ENCODE data around the gene NR3C1. TPM values are rescaled to one million over a fixed set of nuclear protein-coding genes. Genes with fewer than 3 reads are reported as not detected.

NR3C1 gene
- total RNA-seq, 2 experiments from 2014 or later: 62.7 to 73.1 TPM

DNA sequence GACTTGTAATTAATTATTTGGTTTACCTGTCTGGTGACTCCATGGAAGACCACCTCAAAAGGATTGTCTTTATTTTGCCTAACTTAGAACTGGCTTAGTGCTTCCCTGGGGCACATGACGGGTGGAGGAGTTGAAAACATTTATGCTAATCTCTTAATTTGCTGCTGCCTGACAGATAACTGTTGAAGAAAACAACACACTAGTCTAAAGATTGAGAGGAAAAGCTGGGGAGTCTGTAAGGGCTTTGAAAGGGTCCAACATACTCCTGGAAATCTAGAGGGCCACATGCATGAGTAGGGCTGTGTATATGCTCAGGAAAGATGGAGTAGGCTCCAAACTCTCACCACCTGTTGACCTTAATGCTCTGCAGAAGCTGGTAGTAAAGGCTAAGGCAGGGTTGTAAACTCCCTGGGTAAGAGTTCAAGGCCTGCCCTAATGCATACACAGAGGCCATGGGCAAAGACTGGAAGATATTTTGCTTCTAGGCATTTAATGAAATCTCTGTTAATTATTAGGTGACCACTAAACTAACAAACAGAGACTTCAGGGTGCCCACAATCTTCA, 40.7 kb downstream of the NR3C1 start:
- H3K27ac Mint-ChIP-seq: no peak overlapping the region
- H3K36me3 Mint-ChIP-seq (ENCODE audit: low read depth): peaks cover 53% of the 10 kb centered on the region
- no peak overlapping the region for H3K4me3 Mint-ChIP-seq
- no peaks in the 10 kb centered on the region for H3K27me3 Mint-ChIP-seq
- POLR2A ChIA-PET: no interaction called here
- DNase-seq: no peak
- H3K4me1 Mint-ChIP-seq: peaks cover 48% of the 10 kb centered on the region
- CTCF ChIA-PET: interaction anchor here (1.2 to 1.5 kb wide), 2 partner anchors 12 to 13 kb away, joined by 3 to 6 read pairs; no protein-coding TSS in a partner anchor
- H3K9me3 Mint-ChIP-seq: peaks cover 25% of the 10 kb centered on the region

DNA sequence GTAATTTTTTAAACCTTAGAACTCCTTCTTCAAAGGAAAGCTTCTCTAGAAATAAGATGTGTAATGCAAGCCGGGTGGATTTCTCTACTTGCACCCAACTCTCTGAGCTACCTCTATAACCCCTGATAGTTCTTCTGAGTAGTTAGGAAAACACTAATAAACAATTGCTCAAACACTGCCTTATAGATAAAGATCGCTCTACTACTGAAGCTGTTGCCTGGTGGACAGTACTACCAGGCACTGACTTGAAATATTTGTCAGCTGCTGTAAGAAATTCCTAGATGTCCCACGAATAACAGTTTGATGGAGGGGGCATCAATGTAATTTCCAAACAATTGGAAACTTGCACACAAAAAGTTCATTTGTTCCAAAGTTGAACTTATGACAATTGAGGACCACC, 42.0 kb downstream of the NR3C1 start:
- no peaks in the 10 kb centered on the region for H3K27me3 Mint-ChIP-seq
- ChIA-PET CTCF (interaction anchor here (1.5 kb wide), 2 partner anchors 11 to 352 kb away, joined by 3 to 6 read pairs; no protein-coding TSS in a partner anchor), POLR2A (no interaction called here)
- H3K27ac Mint-ChIP-seq: no peak overlapping the region
- H3K4me1 Mint-ChIP-seq: peaks cover 56% of the 10 kb centered on the region
- H3K9me3 Mint-ChIP-seq: peaks cover 25% of the 10 kb centered on the region
- H3K4me3 Mint-ChIP-seq: no peak overlapping the region
- no peak for DNase-seq
- H3K36me3 Mint-ChIP-seq (ENCODE audit: low read depth): peaks cover 45% of the 10 kb centered on the region

DNA sequence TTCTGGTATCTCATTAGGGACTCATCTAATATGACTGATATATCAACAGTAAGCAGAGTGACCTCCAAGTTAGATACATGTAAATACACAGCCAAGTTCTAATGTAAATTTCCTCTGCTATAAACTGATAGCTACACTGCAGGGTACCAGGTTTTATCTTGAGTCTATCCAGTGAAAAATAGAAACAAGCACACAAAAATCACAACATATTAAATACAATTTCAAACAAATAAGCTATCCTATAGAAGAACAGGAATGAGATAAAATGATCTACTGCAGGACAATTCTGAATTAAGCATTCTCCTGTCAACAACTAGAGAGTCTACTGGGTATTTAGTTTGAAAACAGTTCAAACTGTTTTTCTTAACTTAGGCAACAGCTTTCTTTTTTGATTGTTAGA, 42.7 kb downstream of the NR3C1 start:
- H3K36me3 Mint-ChIP-seq (ENCODE audit: low read depth): peaks cover 41% of the 10 kb centered on the region
- no peak for DNase-seq
- H3K27me3 Mint-ChIP-seq: no peaks in the 10 kb centered on the region
- H3K27ac Mint-ChIP-seq: no peak overlapping the region
- peaks cover 57% of the 10 kb centered on the region for H3K4me1 Mint-ChIP-seq
- H3K9me3 Mint-ChIP-seq: peaks cover 22% of the 10 kb centered on the region
- ChIA-PET CTCF (interaction anchor here (0.6 to 1.5 kb wide), 2 partner anchors 38 to 352 kb away, joined by 3 read pairs; no protein-coding TSS in a partner anchor), POLR2A (no interaction called here)
- H3K4me3 Mint-ChIP-seq: no peak overlapping the region

DNA sequence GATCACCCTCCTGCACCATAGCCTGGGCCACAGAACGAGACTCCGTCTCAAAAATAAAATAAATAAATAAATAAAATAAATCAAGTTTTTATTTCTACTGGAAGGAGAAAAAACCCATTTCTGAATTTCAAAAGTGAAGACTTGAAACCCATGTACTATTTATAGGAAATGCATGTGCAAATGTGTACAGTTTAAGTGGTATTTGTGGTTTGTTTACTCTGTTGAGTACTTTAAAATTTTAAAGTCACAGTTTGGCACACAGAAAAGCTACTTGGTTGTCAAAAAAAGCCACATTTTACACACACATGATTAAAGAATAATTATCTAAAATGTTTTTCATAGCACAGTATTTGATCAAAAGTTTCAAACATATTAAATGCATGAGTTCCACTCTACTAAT, 43.6 kb downstream of the NR3C1 start:
- DNase-seq: no peak
- peaks cover 59% of the 10 kb centered on the region for H3K4me1 Mint-ChIP-seq
- peaks cover 14% of the 10 kb centered on the region for H3K9me3 Mint-ChIP-seq
- POLR2A ChIA-PET: no interaction called here
- no peaks in the 10 kb centered on the region for H3K27me3 Mint-ChIP-seq
- CTCF ChIA-PET: interaction anchor here (0.6 to 1.2 kb wide), 2 partner anchors 62 to 1664 kb away, joined by 3 to 5 read pairs; no protein-coding TSS in a partner anchor
- no peak overlapping the region for H3K27ac Mint-ChIP-seq
- peaks cover 33% of the 10 kb centered on the region for H3K36me3 Mint-ChIP-seq (ENCODE audit: low read depth)
- H3K4me3 Mint-ChIP-seq: no peak overlapping the region

DNA sequence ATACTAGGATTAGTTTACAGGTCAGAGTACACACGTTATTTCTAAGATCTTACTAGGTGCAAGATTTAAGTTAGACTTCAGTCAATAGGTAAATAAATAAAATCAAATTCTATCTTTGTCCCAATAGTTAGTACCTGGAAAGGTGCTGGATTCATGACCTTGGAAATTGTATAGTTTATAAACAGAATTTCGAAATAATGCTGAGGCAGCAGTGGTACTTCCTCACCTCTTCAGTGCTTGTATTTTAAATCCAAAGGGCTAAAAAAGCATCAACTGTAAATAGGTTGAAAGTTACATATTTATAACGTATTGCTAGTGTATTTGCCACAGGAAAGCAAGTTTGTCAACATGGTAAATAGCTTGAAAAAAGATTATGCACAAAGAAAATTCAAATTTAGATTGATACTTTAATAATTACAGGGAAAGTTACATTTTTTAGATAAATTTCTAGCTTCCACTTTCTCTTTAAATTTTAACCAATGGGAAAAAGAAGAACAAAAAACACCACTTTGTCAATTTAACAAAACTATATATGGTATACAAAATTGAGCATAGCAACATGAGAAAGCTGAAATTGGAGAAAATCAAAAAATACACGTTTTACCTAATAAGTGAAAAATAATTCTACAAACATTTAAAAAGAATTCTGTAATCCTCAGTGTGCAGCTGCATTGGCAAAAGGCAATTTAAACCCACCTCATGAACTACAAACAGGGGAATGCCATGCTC, 46.5 kb downstream of the NR3C1 start:
- peaks cover 21% of the 10 kb centered on the region for H3K36me3 Mint-ChIP-seq (ENCODE audit: low read depth)
- no peak overlapping the region for H3K27ac Mint-ChIP-seq
- H3K9me3 Mint-ChIP-seq: peaks cover under 1% of the 10 kb centered on the region
- CTCF ChIA-PET: no interaction called here
- no peaks in the 10 kb centered on the region for H3K27me3 Mint-ChIP-seq
- no peak overlapping the region for H3K4me3 Mint-ChIP-seq
- DNase-seq: no peak
- peaks cover 76% of the 10 kb centered on the region for H3K4me1 Mint-ChIP-seq
- POLR2A ChIA-PET: no interaction called here

DNA sequence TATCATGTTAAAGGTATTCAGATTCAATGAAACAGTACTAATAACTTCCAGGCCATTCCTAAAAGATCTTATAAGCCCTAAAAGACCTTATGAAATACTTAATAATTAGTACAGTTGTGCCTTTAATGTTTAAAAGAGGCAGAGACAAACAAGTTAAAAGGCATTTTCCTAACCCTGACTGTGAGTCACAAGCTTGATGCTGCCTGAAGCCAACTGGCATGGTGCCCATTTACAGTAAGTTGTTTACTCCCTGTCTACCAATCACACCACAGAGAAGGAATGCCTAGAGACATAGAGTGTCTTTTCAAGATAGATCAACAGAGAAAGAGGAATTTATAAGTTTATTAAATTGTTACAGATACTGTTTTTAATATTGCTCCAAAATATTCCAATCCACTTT, 47.8 kb downstream of the NR3C1 start:
- H3K27ac Mint-ChIP-seq: no peak overlapping the region
- peaks cover 23% of the 10 kb centered on the region for H3K36me3 Mint-ChIP-seq (ENCODE audit: low read depth)
- H3K4me3 Mint-ChIP-seq: no peak overlapping the region
- ChIA-PET CTCF (no interaction called here), POLR2A (no interaction called here)
- DNase-seq: peak; percentile 46
- H3K4me1 Mint-ChIP-seq: peaks cover 72% of the 10 kb centered on the region
- H3K9me3 Mint-ChIP-seq: no peaks in the 10 kb centered on the region
- no peaks in the 10 kb centered on the region for H3K27me3 Mint-ChIP-seq

DNA sequence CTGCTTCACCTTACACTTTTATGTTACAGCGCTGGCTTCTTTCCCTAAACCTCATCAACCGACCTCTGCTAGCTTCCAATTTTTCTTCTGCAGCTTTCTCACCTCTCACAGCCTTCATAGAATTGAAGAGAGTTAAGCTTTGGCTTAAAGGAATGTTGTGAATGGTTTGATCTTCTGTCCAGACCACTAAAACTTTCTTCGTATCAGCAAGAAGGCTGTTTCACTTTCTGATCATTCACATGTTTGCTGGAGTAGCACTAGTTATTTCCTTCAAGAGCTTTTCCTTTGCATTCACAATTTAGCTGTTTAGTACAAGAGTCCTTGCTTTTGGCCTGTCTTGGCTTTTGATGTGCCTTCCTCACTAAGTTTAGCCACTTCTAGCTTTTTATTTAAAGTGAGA, 49.5 kb downstream of the NR3C1 start:
- DNase-seq: peak; percentile 16
- Mint-ChIP-seq H3K4me3 (peak overlapping the region; percentile 78), H3K4me1 (peaks cover 59% of the 10 kb centered on the region), H3K36me3 (ENCODE audit: low read depth) (peaks cover 20% of the 10 kb centered on the region), H3K27ac (peak overlapping the region; percentile 94), H3K27me3 (no peaks in the 10 kb centered on the region), H3K9me3 (no peaks in the 10 kb centered on the region)
- ChIA-PET POLR2A (interaction anchor here (0.6 to 0.7 kb wide), 2 partner anchors 41 to 956 kb away, joined by 3 read pairs; no protein-coding TSS in a partner anchor), CTCF (interaction anchor here (0.7 to 0.8 kb wide), 2 partner anchors 14 to 82 kb away, joined by 3 to 4 read pairs; no protein-coding TSS in a partner anchor)

DNA sequence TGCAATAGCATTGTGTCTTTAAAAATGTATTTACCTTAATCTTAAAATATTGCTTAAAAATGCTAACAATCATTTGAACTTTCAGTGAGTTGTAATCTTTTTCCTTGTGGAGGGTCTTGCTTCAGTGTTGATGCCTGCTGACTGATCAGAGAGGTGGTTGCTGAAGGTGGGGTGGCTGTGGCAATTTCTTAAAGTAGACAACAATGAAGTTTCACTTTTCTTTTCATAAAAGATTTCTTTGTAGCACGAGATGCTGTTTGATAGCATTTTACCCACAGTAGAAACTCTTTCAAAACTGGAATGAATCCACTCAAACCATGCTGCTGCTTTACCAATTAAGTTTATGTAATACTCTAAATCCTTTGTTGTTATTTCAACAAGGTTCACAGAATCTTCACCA, 50.8 kb downstream of the NR3C1 start:
- peak overlapping the region; percentile 78 for H3K4me3 Mint-ChIP-seq
- peaks cover 60% of the 10 kb centered on the region for H3K4me1 Mint-ChIP-seq
- H3K27me3 Mint-ChIP-seq: no peaks in the 10 kb centered on the region
- H3K36me3 Mint-ChIP-seq (ENCODE audit: low read depth): peaks cover 21% of the 10 kb centered on the region
- CTCF ChIA-PET: no interaction called here
- H3K9me3 Mint-ChIP-seq: no peaks in the 10 kb centered on the region
- POLR2A ChIA-PET: no interaction called here
- DNase-seq: peak; percentile 53
- peak overlapping the region; percentile 94 for H3K27ac Mint-ChIP-seq

DNA sequence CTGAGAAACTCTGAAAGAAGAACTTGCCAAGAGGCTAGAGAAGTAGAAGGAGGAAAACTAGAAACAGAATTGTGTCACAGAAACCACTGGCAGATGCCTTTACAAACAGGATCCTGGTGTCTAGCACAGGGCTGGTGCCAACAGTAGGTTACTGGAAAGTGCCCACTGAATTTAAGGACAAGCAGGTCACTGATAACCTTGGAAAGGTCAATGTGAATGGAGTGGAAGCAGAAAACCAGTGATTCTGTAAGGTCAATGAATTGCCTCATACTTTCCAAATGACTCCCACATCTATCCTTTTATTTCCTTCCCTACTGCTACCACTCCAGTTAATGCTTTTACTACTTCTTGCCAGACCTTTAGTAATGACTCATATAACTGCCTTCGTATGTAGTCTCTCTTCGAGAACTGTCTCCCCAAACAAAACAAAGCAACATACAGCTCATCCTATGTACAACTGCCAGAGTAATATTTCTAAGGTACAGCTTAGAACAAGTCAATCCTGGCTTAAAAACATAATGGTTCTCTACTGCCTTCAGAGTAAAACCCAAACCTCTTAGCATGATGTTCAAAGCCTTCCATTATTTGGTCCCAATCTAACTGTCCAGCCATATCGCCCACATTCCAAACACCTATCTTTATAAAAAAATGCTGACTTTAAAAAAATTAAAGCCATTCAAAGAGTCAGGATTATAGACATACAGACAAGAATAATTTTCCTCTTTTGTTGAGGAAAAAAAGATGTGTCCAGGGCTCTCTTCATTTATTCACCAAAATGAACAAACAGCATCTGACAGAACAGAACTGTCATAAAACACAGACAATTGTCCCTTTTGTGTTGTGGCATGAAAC, 52.5 kb downstream of the NR3C1 start:
- POLR2A ChIA-PET: no interaction called here
- peaks cover 21% of the 10 kb centered on the region for H3K36me3 Mint-ChIP-seq (ENCODE audit: low read depth)
- no peaks in the 10 kb centered on the region for H3K27me3 Mint-ChIP-seq
- DNase-seq: no peak
- CTCF ChIA-PET: interaction anchor here (0.8 to 2.2 kb wide), 4 partner anchors 10 to 52 kb away, joined by 3 to 6 read pairs (median 4); no protein-coding TSS in a partner anchor
- no peak overlapping the region for H3K27ac Mint-ChIP-seq
- peaks cover 61% of the 10 kb centered on the region for H3K4me1 Mint-ChIP-seq
- no peak overlapping the region for H3K4me3 Mint-ChIP-seq
- no peaks in the 10 kb centered on the region for H3K9me3 Mint-ChIP-seq

DNA sequence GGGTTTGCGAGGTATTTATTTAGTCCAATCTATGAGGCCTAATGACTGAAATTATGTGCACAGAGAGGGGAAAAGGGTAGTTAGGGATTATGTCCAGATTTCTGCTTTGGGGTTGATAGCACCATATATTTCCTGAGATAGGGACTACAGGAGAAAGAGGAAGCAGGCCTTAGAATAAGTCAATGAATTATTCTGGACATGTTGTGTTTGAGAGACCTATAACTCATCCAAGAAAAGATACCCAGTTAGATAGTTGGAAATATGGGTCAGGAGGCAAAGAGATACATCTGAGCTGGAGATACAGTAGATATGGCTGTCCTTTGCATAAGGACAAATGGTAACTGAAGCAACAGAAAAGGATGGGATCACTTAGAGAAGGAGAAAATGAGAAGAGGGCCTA, 53.1 kb downstream of the NR3C1 start:
- DNase-seq: no peak
- peaks cover 19% of the 10 kb centered on the region for H3K36me3 Mint-ChIP-seq (ENCODE audit: low read depth)
- POLR2A ChIA-PET: no interaction called here
- H3K27me3 Mint-ChIP-seq: no peaks in the 10 kb centered on the region
- H3K9me3 Mint-ChIP-seq: no peaks in the 10 kb centered on the region
- peaks cover 57% of the 10 kb centered on the region for H3K4me1 Mint-ChIP-seq
- CTCF ChIA-PET: interaction anchor here (0.8 to 2.2 kb wide), 5 partner anchors 9 to 347 kb away, joined by 3 to 6 read pairs (median 3); no protein-coding TSS in a partner anchor
- no peak overlapping the region for H3K27ac Mint-ChIP-seq
- no peak overlapping the region for H3K4me3 Mint-ChIP-seq

DNA sequence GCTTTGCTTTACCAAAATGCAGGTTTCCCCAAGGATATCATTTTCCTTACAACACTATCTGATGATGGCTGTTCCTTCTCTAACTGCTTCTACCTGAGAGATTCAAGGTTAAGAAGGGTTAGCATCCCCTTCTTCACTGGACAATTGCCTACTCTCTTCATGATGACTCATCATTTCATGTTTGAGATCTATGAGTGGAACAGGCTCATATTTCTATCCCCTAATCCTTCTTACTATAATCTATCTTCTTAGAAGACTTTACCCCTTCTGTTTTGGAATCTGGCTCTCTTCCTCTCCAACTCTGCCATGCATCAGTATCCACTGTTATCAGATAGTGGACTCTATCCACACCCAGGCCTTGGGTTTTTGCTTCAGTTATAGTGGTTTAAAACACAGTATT, 54.3 kb downstream of the NR3C1 start:
- peaks cover 2% of the 10 kb centered on the region for H3K9me3 Mint-ChIP-seq
- ChIA-PET CTCF (no interaction called here), POLR2A (no interaction called here)
- peaks cover 24% of the 10 kb centered on the region for H3K36me3 Mint-ChIP-seq (ENCODE audit: low read depth)
- H3K27ac Mint-ChIP-seq: no peak overlapping the region
- H3K4me3 Mint-ChIP-seq: no peak overlapping the region
- peaks cover 48% of the 10 kb centered on the region for H3K4me1 Mint-ChIP-seq
- DNase-seq: no peak
- H3K27me3 Mint-ChIP-seq: no peaks in the 10 kb centered on the region

DNA sequence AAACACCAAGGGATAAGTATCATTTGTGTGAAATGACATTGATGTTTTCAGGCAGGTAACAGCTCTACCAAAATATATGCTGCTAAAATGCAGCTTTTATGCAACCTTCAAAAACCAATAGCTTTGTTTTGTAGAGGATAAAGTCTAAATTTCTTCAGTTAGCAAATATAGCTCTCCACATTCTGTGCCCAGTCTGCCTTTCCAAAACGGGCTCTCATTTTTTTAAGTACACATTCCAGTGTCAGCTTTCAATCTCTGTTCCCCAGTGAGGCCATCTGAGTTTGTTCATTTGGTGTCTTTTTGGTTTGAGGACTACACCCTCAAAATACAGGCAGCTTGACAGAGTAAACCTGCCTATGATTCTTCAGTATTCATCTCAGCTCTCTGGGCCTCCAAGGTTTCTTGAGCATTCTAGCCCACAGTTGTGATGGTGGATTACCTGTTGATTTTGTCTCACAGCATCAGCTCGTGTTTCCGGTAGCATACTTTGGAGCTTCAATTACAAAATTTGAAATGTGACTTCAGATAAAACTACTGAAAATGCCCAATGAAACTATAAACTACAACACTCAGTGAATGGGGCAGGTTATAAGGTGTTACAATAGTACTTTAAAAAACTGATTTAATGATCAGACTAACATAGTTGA, 55.7 kb downstream of the NR3C1 start:
- peaks cover 35% of the 10 kb centered on the region for H3K4me1 Mint-ChIP-seq
- no peak overlapping the region for H3K27ac Mint-ChIP-seq
- H3K36me3 Mint-ChIP-seq (ENCODE audit: low read depth): peaks cover 17% of the 10 kb centered on the region
- ChIA-PET POLR2A (no interaction called here), CTCF (interaction anchor here (0.6 kb wide), 1 partner anchor 215 kb away, joined by 6 read pairs; no protein-coding TSS in a partner anchor)
- H3K9me3 Mint-ChIP-seq: peaks cover 2% of the 10 kb centered on the region
- DNase-seq: no peak
- H3K27me3 Mint-ChIP-seq: no peaks in the 10 kb centered on the region
- H3K4me3 Mint-ChIP-seq: no peak overlapping the region
